Activated T-helper 17 cell treated with anti-CD3 and anti-CD28 coated beads, Interleukin-2, amount 50 U/mL, for 72 hours (primary cell): ENCODE data around the gene FTO. TPM values are rescaled to one million over a fixed set of nuclear protein-coding genes. Genes with fewer than 3 reads are reported as not detected.

Experiments used
- ATAC-seq: fragments of 150-1000 bp; cut with Tn5 transposase; replicated peaks from 2 replicates; pipeline ENCODE4 v1.10.0; 2021; ENCODE audit warnings: mild to moderate bottlenecking, moderate library complexity
- H3K27ac Mint-ChIP-seq: one replicate; pipeline ENCODE4 v1.8.0; 2022; ENCODE audit warnings: mixed read lengths
- H3K27me3 Mint-ChIP-seq: one replicate; pipeline ENCODE4 v1.8.0; 2022; ENCODE audit warnings: mixed read lengths
- H3K36me3 Mint-ChIP-seq: one replicate; pipeline ENCODE4 v1.8.0; 2022; ENCODE audit warnings: low read depth, mild to moderate bottlenecking, mixed read lengths
- H3K4me1 Mint-ChIP-seq: one replicate; pipeline ENCODE4 v1.8.0; 2022; ENCODE audit warnings: mixed read lengths
- H3K4me3 Mint-ChIP-seq: one replicate; pipeline ENCODE4 v1.8.0; 2022; ENCODE audit warnings: mild to moderate bottlenecking, mixed read lengths
- H3K9me3 Mint-ChIP-seq: one replicate; pipeline ENCODE4 v1.8.0; 2022; ENCODE audit warnings: mixed read lengths
- total RNA-seq, 2 donors: library from RNA; stranded (reverse); gene quantifications; one replicate each; pipeline ENCODE4 v1.2.3, GENCODE V29; 2022

Gene FTO
- total RNA-seq, 2 donors from 2014 or later: 50.0 to 54.1 TPM

DNA sequence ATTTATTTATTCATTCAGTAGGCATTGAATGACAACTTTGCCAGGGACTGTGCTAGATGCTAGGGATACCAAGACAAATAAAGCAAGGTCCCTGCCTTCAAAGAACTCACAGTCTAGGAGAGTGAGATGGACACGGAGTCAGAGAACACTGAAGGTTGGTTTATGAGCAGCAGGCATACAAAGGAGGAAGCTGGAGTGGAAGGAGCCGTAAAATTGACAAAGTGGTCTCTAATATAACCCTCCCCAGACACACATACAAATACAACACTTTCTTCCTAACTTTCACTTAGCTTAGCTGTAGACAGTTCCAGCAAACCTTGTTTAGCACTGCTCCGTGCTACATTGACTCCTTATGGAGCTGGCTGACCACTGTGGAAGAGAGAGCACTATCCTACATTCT lies 353.0 kb downstream of the FTO start:
- Mint-ChIP-seq H3K27me3 (no peaks in the 10 kb centered on the region), H3K4me1 (no peaks in the 10 kb centered on the region), H3K4me3 (no peak overlapping the region), H3K27ac (no peak overlapping the region), H3K9me3 (no peaks in the 10 kb centered on the region), H3K36me3 (no peaks in the 10 kb centered on the region)
- no peak for ATAC-seq

- H3K36me3 Mint-ChIP-seq: no peaks in the 10 kb centered on the region
- ATAC-seq: no peak
- no peaks in the 10 kb centered on the region for H3K4me1 Mint-ChIP-seq
- H3K27me3 Mint-ChIP-seq: no peaks in the 10 kb centered on the region
- H3K9me3 Mint-ChIP-seq: no peaks in the 10 kb centered on the region
- H3K4me3 Mint-ChIP-seq: no peak overlapping the region
- H3K27ac Mint-ChIP-seq: no peak overlapping the region
Measured at GRCh38 chr16:54059319-54059718, 355.4 kb downstream of the FTO start.

DNA sequence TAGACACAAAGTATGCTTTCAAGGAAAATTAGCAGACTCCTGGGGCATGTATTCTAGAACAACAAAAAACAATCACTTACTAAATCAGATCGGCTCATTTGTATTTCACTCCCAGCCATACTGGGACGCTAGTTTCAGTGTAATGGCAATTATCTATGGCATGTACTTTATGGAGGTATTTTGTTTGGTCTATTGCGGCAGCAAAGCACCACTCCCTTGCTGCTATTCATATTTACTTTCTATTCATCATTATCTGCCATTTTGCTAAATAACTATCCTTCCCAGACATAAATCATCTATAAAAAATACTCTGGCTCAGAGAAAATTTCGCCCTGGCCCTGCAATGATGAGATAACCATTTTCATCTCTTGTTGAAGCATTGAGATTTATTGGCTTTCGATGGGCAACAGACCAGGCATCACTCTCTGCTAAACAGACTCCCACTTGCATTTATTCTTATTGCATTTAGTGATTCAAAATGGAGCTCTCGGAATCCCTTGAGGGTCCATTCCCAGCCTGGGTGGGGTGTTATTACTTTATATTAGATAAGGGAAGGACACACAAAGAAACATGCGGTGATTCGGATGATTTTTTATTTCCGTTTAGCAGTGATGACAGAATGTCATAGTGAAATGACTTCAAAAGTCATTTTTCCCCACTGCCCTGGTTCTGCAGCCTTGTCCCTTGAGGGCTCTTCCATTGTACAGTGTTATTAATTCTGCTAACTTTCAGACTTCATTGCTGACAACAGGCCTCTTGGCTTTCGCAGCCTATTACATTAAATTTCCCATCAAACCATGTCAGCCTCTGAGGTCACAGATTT lies 356.9 kb downstream of the FTO start:
- Mint-ChIP-seq H3K9me3 (no peaks in the 10 kb centered on the region), H3K27me3 (no peaks in the 10 kb centered on the region), H3K4me3 (no peak overlapping the region), H3K36me3 (no peaks in the 10 kb centered on the region), H3K27ac (no peak overlapping the region), H3K4me1 (no peaks in the 10 kb centered on the region)
- ATAC-seq: no peak

DNA sequence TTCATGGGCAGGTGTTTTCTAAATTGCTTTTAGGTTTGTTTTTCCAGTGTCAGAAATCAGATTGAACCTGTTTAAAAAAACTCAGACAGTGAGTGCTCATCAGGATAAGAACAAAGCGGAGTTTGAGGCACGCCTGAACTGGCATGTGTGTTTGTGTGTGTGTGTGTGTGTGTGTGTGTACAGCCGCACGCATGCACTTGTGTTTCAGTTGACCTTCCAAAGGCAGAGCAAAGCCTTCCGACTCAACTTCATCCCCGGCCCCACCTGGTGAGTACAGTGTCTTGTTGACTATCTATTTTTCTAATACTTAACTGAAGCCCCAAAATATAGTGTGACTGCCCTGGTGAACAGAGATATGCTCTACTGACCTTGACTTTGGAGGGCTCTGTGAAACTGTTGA lies 357.5 kb downstream of the FTO start:
- Mint-ChIP-seq H3K27ac (no peak overlapping the region), H3K4me1 (no peaks in the 10 kb centered on the region), H3K9me3 (no peaks in the 10 kb centered on the region), H3K27me3 (no peaks in the 10 kb centered on the region), H3K4me3 (no peak overlapping the region), H3K36me3 (no peaks in the 10 kb centered on the region)
- no peak for ATAC-seq

DNA sequence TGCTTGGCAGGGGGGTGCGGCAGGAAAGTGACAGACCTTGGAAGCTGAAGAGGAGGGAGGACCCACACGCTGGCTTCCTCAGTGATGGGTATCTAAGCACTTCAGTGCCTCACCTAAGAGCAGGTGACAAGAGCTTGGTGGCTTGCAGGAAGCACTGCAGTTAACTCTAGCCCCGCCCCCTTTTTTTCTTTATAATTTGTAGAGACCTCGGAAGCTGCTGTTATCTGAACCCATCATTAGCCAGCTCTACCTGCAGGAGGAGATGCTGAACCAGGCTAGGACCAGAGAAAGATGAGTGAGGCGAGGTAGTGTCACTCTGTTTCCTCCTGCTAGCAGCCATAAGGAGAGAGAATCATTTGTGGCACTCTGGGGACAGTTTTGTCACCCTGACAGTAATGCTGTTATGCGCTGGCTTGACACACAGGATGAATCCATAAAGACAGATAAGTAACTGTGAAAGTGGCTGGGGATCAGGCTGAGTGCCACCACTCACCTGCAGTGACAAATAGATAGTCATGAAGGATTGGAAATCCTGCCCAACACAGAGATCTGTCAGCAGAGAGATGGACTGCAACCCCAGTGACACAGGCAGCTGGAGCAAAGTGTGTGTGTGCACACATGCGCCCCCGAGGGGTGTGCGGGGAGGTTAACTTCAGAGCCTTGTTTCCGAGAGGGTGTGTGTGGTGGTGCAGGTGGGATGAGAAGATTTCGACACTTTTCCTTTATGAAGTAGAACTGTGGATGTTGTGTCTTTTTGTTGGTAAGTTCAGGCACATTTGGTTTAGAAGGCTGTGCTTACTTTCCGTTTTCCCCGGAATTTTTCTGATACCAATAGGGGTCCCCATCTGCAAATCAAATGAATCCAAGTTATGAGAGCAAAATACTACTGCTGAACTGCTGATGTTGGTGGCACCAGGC lies 358.7 kb downstream of the FTO start:
- Mint-ChIP-seq H3K4me3 (no peak overlapping the region), H3K27ac (no peak overlapping the region), H3K27me3 (no peaks in the 10 kb centered on the region), H3K4me1 (no peaks in the 10 kb centered on the region), H3K9me3 (no peaks in the 10 kb centered on the region), H3K36me3 (no peaks in the 10 kb centered on the region)
- ATAC-seq: no peak

- Mint-ChIP-seq H3K4me3 (no peak overlapping the region), H3K9me3 (no peaks in the 10 kb centered on the region), H3K36me3 (no peaks in the 10 kb centered on the region), H3K27me3 (no peaks in the 10 kb centered on the region), H3K27ac (no peak overlapping the region), H3K4me1 (no peaks in the 10 kb centered on the region)
- ATAC-seq: no peak
Measured at GRCh38 chr16:54063279-54063773, 359.4 kb downstream of the FTO start.

- H3K27me3 Mint-ChIP-seq: no peaks in the 10 kb centered on the region
- no peak for ATAC-seq
- H3K27ac Mint-ChIP-seq: no peak overlapping the region
- no peaks in the 10 kb centered on the region for H3K4me1 Mint-ChIP-seq
- H3K4me3 Mint-ChIP-seq: no peak overlapping the region
- no peaks in the 10 kb centered on the region for H3K36me3 Mint-ChIP-seq
- H3K9me3 Mint-ChIP-seq: no peaks in the 10 kb centered on the region
Measured at GRCh38 chr16:54066451-54067105, 362.6 kb downstream of the FTO start.

DNA sequence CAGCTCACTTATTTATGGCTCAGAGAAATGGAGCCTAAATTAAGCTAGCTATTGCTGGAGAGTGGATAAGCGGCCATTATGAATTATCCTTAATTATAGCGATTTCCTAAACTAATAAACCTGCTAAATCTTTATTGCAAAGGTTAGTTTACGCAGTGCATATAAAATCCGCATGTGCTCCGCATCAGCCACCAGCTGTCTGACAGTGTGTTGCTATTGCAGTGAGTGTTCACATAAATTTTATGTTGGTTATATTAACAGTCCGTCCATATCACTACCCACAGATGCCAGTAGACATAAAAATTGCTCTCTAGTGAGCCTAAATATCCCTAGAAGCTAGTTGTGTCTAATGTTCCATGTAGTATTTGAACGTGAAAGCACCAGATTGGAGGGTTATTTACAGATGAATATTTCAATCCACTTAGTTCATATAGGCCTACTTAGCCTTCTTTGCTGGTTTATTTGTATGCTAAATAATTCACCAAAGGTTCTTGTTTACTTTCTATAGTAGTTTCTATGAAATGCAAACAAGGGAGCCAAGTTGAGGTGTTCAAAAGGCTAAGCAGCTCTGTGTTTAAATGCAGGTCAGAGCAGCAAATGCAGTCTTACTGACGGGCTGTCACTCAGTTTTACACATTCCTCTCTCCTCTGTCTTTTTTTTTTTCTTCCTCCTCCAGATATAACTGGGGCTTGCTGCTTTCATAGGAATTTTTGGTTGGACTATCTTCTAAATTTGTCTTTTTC lies 363.5 kb downstream of the FTO start:
- Mint-ChIP-seq H3K9me3 (no peaks in the 10 kb centered on the region), H3K4me1 (no peaks in the 10 kb centered on the region), H3K27me3 (no peaks in the 10 kb centered on the region), H3K36me3 (no peaks in the 10 kb centered on the region), H3K4me3 (no peak overlapping the region), H3K27ac (no peak overlapping the region)
- ATAC-seq: no peak

DNA sequence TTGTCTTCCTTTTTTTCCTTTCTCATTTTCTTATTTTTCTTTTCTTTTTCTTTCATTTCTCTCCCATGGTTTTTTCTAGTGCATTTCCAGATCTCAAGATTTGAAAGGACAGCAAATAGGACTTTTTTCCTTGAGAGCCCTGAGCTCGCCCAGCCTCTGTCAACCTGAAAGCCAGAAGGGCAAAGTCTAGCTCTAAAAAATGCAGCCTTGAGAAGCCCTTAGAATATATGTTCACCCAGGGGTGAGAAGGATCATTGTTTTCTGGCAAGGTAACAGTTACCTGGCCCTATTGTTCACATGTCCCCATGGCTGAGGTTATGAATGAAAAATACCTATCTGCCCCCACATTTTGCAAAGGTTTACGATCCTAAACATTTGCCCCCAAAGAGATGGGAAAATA lies 364.3 kb downstream of the FTO start:
- no peaks in the 10 kb centered on the region for H3K36me3 Mint-ChIP-seq
- no peak overlapping the region for H3K27ac Mint-ChIP-seq
- no peaks in the 10 kb centered on the region for H3K4me1 Mint-ChIP-seq
- no peak for ATAC-seq
- no peaks in the 10 kb centered on the region for H3K9me3 Mint-ChIP-seq
- no peaks in the 10 kb centered on the region for H3K27me3 Mint-ChIP-seq
- no peak overlapping the region for H3K4me3 Mint-ChIP-seq

- Mint-ChIP-seq H3K4me1 (no peaks in the 10 kb centered on the region), H3K9me3 (no peaks in the 10 kb centered on the region), H3K4me3 (no peak overlapping the region), H3K36me3 (no peaks in the 10 kb centered on the region), H3K27ac (no peak overlapping the region), H3K27me3 (no peaks in the 10 kb centered on the region)
- ATAC-seq: no peak
Measured at GRCh38 chr16:54069601-54070239, 365.8 kb downstream of the FTO start.

- H3K4me3 Mint-ChIP-seq: no peak overlapping the region
- no peaks in the 10 kb centered on the region for H3K4me1 Mint-ChIP-seq
- no peaks in the 10 kb centered on the region for H3K9me3 Mint-ChIP-seq
- H3K27me3 Mint-ChIP-seq: no peaks in the 10 kb centered on the region
- no peak for ATAC-seq
- no peaks in the 10 kb centered on the region for H3K36me3 Mint-ChIP-seq
- no peak overlapping the region for H3K27ac Mint-ChIP-seq
Measured at GRCh38 chr16:54070789-54071343, 366.9 kb downstream of the FTO start.

- no peaks in the 10 kb centered on the region for H3K4me1 Mint-ChIP-seq
- H3K27me3 Mint-ChIP-seq: no peaks in the 10 kb centered on the region
- no peak for ATAC-seq
Measured at GRCh38 chr16:54071514-54071913, 367.6 kb downstream of the FTO start.

GRCh38 chr16:54072237-54072636 lies 368.3 kb downstream of the FTO start:
- no peak overlapping the region for H3K27ac Mint-ChIP-seq
- H3K4me3 Mint-ChIP-seq: no peak overlapping the region
- H3K4me1 Mint-ChIP-seq: no peaks in the 10 kb centered on the region
- no peaks in the 10 kb centered on the region for H3K27me3 Mint-ChIP-seq
- no peaks in the 10 kb centered on the region for H3K9me3 Mint-ChIP-seq
- no peaks in the 10 kb centered on the region for H3K36me3 Mint-ChIP-seq
- no peak for ATAC-seq

More at GRCh38 chr16:54071514-54071913, 367.6 kb downstream of the FTO start:
- Mint-ChIP-seq H3K9me3 (no peaks in the 10 kb centered on the region), H3K36me3 (no peaks in the 10 kb centered on the region), H3K4me3 (no peak overlapping the region), H3K27ac (no peak overlapping the region)
